GM18870 (cell line): ENCODE data around the gene TUBA4A.
A peak's percentile ranks its signal among the peaks of the same experiment; 100 is the strongest.
"Not testable (repeated sequence)": the region's sequence is repeated elsewhere in the genome, so short reads cannot be mapped to it uniquely, and the experiment has no call there.

Source experiments
- ATAC-seq: cut with Tn5 transposase; IDR thresholded peaks from one replicate; pipeline ENCODE4 v1.9.1; 2021; ENCODE audit warnings: moderate library complexity; ENCODE audit not compliant: unreplicated experiment

TUBA4A gene

GRCh38 chr2:219214141-219214540, 39.6 kb downstream of the TUBA4A start:
- ATAC-seq = no peak

GRCh38 chr2:219213486-219214071, 40.1 kb downstream of the TUBA4A start:
- no peak for ATAC-seq

DNA sequence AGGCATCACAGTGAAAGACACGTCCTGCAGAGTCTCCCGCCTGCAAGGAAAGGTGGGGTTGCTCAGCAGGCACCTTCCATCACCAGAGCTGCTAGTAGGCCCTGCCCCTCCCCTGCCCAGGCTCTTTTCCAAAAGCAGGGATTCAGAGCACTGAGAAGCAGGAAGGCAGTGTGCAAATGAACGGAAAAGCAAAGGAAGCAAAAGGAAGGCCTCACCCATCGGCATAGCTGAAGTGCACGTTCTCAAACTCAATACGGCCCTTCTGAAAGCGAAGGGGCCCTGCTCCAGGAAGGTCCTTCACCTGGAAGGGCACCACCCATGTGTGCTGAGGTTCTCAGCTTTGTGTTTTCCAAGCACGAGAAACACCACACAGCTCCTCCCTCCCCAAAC, 40.7 kb downstream of the TUBA4A start:
- ATAC-seq = no peak

- no peak for ATAC-seq
These were observed 42.8 kb downstream of the TUBA4A start for GRCh38 chr2:219210886-219211362.

- no peak for ATAC-seq
These were observed 43.4 kb downstream of the TUBA4A start for GRCh38 chr2:219210196-219210885.

DNA sequence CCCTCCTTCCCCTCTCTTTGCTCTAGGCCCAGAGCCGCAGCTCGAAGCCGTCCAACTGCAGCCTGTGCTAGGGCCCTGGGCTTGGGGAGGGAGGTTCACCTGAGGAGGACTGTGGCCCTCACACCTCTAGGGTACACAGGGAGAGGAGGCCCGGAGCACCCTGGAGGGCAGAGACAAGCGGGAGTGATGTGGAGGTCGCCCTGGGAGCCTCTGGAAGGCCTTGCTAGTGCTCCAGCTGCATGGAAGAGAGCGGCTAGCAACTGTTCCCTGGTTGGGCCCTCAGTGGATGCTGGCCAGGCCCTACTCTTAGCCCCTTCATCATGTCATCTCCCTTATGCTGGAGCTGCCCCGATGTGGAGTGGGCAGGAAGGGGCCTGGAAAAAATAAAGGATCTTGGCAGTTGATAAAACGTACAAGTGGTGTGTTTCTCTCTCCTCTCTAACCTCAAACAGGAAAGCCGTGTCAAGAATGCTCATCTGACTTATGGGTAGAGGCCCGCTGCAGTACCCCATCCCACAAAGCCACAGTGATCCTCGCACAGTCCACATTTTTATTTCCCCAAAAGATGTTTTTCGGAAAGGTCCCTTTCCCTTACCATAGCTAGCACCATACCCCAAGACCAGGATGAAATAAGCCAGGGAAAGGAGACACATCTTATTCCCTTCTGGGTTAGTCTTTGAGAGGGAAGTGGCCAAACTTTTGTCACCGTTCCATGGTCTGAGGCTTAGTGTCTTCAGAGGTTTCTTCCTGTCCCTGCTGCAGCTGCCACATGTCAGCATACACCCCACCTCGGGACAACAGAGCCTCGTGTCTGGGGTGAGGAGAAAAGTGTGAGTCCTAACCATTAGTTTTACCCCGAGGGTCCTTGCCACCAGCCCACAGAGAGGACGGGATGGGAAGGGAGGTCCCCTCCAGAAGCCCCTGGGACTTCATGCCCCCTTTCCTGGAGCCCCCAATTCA, 44.2 kb downstream of the TUBA4A start:
- no peak for ATAC-seq

GRCh38 chr2:219207884-219208740, 45.6 kb downstream of the TUBA4A start:
- no peak for ATAC-seq

DNA sequence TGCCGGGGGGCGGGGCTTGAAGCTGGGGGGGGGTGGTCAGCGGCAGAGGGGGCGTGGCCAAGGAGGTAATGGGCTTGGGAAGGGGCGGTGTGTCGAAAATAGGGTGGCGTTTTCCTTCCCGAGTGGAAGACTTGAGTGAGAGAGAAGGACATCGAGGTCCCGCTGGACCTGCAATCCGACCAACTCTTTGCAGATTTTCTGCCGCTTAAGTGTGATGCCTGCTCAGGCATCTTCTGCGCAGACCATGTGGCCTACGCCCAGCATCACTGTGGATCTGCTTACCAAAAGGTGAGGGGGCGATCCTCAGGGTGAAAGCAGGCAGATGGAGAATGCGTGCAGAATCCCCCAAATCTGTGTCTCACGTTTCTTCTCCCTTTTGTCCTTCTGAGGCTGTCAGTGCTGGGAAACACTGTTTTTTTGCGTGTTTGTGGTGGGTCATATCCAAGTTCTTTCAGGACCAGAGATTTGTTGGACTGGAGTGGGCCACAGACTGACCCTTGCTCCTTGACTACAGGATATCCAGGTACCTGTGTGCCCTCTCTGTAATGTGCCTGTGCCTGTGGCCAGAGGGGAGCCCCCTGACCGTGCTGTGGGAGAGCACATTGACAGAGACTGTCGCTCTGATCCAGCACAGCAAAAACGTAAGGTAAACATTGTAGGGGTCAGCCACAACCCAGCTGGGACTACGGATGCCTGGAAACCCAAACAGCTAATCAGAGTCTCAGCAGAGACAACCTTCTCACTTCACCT, 46.4 kb downstream of the TUBA4A start:
- no peak for ATAC-seq

DNA sequence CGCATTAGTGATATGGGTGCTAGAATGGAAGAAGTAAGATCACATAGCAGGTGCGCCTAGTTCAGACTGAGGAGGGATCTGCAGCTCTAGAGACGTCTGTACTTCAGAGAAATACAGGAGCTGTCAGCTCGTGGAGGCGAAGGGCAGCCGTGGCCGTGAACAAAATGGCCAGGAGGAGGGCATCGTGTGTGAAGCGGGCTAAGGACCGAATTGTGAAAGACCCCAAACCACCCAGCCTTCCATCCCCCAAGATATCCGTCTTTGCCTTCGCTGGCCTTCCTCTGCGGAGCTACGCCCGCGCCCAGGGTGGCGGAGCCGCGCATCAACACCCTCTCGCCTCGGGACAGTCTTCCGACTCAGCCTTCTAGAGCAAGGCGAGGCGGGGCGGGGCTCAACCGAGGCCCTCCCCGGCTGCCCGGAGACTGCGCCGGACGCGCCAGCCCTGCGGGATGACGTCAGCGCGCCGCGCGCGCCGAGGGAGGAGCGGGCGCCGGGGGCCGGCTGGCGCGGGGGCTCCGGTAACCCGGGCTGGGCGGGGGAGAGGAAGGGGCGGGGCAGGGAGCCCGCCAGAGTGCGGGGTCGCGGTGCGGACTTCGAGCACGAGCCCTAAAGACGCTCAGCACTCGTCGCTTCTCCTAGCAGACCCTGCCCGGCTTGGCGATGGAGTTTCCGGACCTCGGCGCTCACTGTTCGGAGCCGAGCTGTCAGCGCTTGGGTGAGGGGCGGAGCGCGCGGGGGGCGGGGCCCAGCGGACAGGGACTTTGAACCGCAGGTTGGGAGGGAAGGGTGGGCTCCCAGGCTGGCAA, 47.2 kb downstream of the TUBA4A start, which contains the start of gene ZFAND2B:
Gene ZFAND2B (plus strand): TSS at position 455 of the 806 bp plus-strand sequence. CDS start 206 bp downstream, at position 661.
- ATAC-seq = peak; percentile 81

DNA sequence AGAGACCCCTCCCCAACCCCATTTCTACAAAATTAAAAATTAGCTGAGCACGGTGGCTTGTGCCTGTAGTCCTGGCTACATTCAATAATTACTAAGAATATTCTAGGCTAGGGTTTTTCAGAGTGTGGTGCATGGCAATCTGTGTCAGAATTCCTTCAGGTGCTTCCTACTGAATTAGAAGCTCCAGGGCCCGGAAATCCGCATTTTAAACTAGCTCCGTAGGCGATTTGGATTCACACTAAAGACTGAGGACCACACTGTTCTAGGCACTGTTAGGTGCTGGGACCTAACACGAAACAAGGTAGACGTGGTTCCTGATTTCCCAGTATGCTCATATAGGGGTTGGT, 47.8 kb downstream of the TUBA4A start:
- no peak for ATAC-seq

- no peak for ATAC-seq
These were observed 48.6 kb downstream of the TUBA4A start for GRCh38 chr2:219205165-219205538.

DNA sequence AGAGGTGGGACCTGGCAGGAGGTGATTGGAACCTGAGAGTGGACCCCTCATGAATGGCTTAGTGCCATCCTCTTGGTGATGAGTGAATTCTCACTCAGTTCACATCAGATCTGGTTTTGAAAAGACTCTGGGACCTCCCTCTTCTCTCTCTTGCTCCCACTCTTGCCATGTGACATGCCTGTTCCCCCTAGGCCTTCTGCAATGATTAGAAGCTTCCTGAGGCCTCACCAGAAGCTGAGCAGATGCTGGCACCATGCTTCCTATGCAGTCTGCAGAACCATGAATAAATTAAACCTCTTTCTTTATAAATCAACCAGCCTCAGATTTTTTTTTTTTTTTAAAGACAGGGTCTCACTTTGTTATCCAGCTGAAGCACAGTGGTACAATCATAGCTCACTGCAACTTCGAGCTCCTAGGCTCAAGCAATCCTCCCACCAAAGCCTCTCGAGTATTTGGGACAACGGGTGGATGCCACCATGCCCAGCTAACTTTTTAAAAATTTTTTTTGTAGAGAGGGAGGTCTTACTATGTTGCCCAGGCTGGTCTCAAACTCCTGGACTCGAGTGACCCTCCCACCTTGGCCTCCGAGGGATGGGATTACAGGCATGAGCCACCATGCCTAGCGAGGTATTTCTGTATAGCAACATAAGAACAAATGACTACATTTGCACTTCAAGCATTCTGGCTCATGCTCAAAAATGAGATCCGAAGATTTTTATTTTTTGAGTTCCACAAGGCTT, 49.1 kb downstream of the TUBA4A start:
- no peak for ATAC-seq

DNA sequence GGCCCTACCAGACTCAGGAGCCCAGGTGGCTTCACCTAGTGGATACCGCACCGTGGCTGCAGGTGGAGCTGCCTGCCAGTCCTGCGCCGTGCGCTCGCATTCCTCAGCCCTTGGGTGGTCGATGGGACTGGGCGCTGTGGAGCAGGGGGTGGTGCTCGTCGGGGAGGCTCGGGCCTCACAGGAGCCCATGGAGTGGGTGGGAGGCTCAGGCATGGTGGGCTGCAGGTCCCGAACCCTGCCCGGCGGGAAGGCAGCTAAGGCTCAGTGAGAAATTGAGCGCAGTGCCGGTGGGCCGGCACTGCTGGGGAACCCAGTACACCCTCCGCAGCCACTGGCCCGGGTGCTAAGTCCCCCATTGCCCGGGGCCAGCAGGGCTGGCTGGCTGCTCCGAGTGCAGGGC, 52.4 kb downstream of the TUBA4A start:
- ATAC-seq = not testable (repeated sequence)

GRCh38 chr2:219200502-219201326, 53.0 kb downstream of the TUBA4A start:
- not testable (repeated sequence) for ATAC-seq
